GM19468 (cell line): ENCODE results near the gene NHLRC2.
"Not testable (repeated sequence)": the region's sequence is repeated elsewhere in the genome, so short reads cannot be mapped to it uniquely, and the experiment has no call there.

Experiments used
- ATAC-seq: cut with Tn5 transposase; IDR thresholded peaks from one replicate; pipeline ENCODE4 v1.9.1; 2021; ENCODE audit warnings: mild to moderate bottlenecking, moderate library complexity, moderate number of reproducible peaks; ENCODE audit not compliant: unreplicated experiment; ENCODE audit errors: extremely low read depth

The NHLRC2 gene

DNA sequence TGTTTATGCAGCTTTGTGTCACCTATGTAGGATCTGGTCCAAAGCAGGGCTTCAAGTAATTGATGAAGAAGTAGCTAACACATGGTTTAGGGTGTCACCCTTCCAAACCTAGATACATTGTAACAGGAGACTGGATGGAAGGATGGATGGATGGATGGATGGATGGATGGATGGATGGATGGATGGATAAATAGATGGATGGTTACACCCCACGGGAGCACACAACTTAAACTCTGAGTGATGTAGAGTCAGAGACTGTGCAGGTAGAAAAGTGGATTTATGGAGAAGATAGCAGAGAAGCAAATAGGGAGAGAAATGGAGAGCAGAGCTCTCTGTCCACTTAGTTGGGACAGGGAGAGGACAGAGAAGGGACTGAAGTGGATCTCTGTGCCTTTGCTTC is 78.4 kb downstream of the NHLRC2 start:
- no peak for ATAC-seq

DNA sequence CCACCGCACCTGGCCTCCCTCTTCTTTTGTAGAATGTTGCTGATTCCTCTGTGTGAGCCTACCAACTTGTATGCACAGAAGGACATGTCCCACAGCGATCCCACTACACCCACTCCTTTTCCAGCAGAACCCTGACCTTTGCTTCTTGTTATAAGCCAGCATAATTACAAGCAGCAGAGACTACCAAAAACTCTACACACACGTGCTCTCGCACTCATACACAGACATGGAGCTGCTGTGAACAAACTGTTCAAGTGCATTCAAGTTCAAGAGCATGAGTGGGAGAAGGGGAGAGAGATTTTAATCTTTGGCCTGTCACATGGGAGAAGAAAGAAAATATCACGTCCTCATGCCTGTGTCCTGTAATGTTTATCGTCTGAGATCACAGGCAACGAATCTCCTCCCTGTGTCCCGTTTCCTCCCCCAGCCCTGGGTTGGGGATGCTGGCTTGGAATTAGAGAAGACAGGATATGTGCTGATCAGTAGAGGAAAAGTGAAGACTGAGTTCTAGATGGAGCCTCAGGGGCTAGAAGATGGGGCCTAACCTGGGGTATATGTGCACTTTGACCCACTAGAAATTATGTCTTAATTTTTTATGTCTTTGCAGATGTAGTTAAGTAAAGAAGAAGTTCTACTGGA is 79.6 kb downstream of the NHLRC2 start:
- no peak for ATAC-seq

- ATAC-seq, result no peak
Observed at GRCh38 chr10:113937258-113937657, 82.8 kb downstream of the NHLRC2 start.

- no peak for ATAC-seq
Observed at GRCh38 chr10:113937756-113938155, 83.3 kb downstream of the NHLRC2 start.

DNA sequence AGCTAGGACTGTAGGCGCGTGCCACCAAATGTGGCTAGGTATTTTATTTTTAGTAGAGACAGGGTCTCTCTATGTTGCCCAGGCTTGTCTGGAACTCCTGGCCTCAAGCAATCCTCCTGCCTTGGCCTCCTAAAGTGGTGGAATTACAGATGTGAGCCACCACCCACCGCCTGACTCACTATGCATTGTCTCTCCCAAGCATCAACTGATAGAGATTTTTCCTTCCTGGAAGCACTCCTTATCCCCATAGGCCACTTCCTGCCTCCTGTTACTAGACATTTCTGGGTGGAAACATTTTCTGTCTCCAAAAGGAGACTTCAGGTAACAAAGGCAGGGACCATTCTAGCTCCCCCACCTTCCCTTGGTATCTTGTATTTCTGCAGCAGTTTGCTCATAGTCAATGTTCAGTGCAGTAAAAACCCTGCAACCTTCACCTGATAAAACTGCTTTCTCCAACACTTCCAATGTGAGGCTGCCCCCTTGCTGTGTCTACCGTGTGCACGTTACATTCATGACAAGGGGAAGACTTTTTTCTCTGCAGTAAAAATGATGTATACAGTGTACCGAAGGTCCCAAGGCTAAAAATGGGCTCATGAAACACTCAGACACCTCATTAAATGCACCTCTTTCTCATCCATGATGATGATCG is 84.9 kb downstream of the NHLRC2 start:
- ATAC-seq, result no peak

GRCh38 chr10:113941140-113941539 is 86.7 kb downstream of the NHLRC2 start:
- no peak for ATAC-seq

GRCh38 chr10:113943196-113943595 is 88.7 kb downstream of the NHLRC2 start:
- not testable (repeated sequence) for ATAC-seq

DNA sequence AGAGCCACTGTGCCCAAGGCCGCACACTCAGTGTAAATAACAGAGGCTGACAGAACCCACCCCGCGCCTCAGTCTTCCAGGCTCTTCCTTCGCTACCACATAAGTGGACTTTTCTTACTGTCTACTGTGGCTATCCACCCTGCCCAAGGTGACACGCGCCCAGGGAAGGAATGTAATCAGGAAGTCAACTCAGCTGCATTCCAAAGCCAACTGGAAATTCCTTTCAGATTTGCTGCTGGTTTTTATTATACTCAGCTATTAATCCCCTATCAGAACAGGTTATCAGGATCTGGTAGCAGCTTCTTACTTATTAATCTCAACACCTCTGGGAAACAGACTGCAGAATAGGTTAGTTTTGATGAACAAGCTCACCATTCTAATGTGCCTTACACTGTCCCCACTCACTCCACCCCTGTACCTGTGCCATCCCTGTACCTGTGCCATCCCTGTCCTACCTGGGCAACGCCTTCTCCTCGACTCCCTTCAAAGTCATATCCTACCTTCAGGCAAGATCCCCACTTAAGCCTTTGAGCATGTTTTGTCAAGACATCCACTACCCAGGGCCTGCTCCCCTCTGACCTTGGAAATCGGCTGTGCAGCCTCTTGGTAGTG is 90.7 kb downstream of the NHLRC2 start:
- ATAC-seq, result no peak

- ATAC-seq, result no peak
Observed at GRCh38 chr10:113945687-113946085, 91.2 kb downstream of the NHLRC2 start.

- no peak for ATAC-seq
Observed at GRCh38 chr10:113947184-113948041, 93.0 kb downstream of the NHLRC2 start.

DNA sequence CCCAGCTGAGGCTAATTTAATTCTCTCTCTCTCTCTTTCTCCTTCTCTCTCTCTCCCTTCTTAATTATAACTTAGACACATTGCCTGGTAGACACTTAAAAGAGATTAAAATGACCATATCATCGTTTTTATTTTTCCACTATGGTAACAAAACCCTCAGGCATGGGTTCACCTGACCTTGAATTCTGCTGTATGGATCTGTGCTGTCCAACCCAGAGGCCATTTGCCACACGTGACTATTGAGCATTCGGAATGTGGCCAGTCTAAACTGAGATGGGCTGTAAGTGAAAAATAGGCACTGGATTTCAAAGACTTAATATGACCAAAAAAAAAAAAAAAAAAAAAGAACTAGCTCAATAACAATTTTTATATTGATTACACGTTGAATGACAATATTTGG is 93.6 kb downstream of the NHLRC2 start:
- ATAC-seq, result no peak

DNA sequence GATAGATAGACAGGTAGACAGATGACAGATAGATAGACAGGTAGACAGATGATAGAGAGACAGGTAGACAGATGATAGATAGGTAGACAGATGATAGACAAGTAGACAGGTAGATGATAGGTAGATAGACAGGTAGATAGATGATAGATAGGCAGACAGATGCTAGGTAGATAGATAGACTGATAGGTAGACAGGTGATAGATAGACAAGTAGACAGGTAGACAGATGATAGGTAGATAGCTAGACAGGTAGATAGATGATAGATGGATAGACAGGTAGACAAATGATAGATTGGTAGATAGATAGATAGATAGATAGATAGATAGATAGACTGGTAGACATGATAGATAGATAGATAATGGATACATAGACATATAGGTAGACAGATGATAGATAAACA is 95.8 kb downstream of the NHLRC2 start:
- no peak for ATAC-seq

- ATAC-seq, result no peak
Observed at GRCh38 chr10:113953505-113954272, 99.2 kb downstream of the NHLRC2 start.

- ATAC-seq, result no peak
Observed at GRCh38 chr10:113954409-113954808, 99.9 kb downstream of the NHLRC2 start.

DNA sequence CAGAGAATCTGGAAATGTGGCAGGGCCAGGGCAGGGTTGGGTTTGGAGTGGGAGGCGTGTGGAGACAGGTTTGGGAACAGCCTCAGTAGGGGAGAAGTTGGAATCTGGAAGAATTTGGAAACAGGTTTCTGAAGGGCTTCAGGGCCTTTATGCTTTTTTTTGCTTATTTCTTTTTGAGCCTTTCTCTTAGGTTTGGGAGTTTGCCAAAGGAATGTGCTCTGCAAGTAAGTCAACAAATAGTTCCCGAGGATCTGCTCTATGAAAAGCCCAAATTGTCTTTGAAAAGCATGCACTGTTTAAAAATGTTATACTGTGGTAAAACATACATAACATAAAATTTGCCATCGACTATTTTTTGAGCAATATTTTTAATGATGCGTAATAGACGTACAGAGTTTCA is 102.6 kb downstream of the NHLRC2 start:
- ATAC-seq, result no peak

DNA sequence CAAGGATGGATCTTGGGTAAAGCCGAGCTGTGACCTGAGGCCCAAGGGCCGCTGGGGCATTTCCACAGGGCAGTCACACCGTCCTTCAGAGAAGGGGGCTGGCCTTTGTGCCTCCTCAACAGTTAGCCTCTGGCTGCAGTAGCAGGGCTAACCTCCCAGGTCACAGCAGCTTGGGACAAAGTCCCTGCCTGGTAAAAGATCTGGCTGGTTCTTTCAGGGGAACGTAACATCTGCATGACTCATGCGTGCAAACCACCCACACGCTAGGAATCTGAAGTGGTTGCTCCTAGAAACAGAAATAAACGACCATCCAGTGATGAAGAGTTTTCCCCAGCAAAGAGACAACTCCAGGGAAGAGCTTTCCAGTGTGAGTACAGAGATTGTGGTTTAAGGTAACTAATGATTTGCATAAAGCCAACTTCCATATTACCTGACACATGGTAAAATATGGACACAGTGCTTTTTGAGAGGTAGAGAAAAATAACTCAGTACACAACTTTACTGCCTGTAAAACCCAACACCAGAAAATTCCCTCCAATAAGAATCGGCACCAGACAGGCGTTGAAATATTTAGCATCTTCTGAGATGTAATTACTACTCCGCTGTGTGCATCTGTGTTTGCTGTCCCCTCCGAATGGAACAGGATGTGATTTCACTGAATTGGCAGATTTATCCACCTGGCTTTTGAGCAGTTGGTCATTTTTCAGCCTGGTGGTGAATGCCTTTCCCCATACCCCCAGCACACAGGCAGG is 104.3 kb downstream of the NHLRC2 start:
- ATAC-seq, result no peak

GRCh38 chr10:113959383-113959760 is 104.9 kb downstream of the NHLRC2 start:
- peak; percentile 67 for ATAC-seq

GRCh38 chr10:113960617-113961181 is 106.2 kb downstream of the NHLRC2 start:
- ATAC-seq, result no peak
